CD4-positive, alpha-beta T cell treated with Interleukin-12 subunit alpha and Interleukin-12 subunit beta, for 1 hour (primary cell): ENCODE results near the gene SLC22A5.
"Not testable (repeated sequence)": the region's sequence is repeated elsewhere in the genome, so short reads cannot be mapped to it uniquely, and the experiment has no call there.

ENCODE experiments used
- DNase-seq: peaks from one replicate; pipeline ENCODE4 v3.0.0-alpha.2; 2020

Gene SLC22A5

DNA sequence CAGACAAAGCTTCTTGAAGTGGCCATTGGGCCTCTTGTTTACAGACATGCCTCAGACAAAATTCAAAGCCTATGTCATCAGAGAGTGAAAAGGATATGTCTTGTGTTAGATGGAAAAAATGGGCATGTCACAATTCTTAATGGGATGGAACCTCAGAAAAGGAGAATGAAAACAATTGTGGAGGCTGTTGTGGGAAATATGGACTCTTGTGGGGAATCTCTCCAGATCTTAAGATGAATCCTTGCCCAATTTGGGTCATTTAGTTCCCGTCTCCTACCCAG is 19.5 kb downstream of the SLC22A5 start:
- no peak for DNase-seq

DNA sequence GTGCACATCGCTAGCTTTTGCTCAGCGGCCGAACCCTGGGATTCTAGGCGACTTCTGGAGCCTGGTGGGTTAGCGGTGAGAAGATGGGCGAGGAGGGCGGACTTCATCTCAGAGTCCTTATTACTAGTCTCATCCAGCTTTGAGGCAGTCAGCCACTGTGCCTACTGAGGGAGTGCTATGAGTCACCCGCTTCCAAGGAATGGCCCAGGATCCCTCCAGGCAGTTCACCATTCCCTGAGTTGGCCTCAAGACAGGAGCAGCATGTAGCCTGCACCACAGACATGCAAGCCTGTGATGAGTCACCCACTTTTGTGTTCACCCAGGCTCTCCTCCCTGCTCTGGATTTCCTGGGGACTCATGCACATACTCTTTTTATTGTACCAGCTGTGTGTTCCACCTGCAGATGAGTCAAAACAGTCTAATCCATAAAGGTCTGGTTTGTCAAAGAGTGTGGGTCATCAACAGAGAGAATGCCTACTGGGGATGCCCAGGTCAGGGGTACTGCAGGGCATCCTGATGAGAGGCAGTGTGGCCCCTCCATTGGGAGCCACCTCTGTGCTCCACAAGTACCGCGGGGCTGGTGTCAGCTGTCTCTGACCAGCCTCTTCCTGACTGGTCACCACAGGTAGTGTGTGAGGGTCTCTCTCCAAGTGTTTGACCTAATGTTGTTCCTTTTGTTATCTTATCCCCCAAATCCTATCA is 20.2 kb downstream of the SLC22A5 start:
- no peak for DNase-seq

GRCh38 chr5:132391247-132391646 is 21.7 kb downstream of the SLC22A5 start:
- no peak for DNase-seq

GRCh38 chr5:132391870-132392269 is 22.4 kb downstream of the SLC22A5 start:
- DNase-seq, result no peak

- DNase-seq, result no peak
Measured at GRCh38 chr5:132392411-132392810, 22.9 kb downstream of the SLC22A5 start.

GRCh38 chr5:132392978-132393825 is 23.7 kb downstream of the SLC22A5 start:
- DNase-seq, result no peak

GRCh38 chr5:132394667-132395259 is 25.3 kb downstream of the SLC22A5 start:
- no peak for DNase-seq

DNA sequence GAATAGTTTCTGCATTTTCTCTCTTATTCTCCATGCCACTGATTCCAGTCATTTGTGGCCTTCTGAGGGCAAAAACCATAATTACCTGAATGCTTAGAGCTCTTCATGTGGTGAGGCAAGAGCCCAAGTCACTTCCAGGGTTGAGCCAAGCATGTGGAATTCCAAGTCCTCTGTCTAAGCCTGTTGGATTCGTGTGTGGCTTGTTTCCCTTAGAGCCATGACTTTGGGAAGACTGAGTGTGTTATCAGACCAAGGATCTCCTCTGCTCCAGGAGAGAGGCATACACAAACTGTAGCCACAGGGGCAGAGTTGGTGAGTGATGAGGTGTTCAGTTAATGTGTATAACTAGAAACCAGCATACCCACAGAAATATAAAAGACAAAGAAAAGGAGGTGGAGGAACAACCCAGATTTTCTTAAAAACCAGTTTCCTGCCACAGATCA is 27.1 kb downstream of the SLC22A5 start:
- DNase-seq, result no peak

GRCh38 chr5:132397224-132397623 is 27.7 kb downstream of the SLC22A5 start:
- DNase-seq, result no peak

DNA sequence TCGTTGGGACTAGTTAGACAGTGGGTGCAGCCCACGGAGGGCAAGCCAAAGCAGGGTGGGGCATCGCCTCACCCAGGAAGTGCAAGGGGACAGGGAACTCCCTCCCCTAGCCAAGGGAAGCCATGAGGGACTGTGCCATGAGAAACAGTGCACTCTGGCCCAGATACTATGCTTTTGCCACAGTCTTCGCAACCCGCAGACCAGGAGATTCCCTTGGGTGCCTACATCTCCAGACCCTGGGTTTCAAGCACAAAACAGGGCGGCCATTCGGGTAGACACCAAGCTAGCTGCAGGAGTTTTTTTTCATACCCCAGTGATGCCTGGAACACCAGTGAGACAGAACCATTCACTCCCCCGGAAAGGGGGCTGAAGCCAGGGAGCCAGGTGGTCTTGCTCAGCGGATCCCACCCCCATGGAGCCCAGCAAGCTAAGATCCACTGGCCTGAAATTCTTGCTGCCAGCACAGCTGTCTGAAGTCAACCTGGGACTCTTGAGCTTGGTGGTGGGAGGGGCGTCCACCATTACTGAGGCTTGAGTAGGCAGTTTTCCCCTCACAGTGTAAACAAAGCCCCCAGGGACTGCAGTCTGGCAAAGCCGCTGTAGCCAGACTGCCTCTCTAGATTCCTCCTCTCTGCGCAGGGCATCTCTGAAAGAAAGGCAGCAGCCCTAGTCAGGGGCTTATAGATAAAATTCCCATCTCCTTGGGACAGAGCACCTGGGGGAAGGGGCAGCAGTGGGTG is 28.6 kb downstream of the SLC22A5 start:
- not testable (repeated sequence) for DNase-seq

DNA sequence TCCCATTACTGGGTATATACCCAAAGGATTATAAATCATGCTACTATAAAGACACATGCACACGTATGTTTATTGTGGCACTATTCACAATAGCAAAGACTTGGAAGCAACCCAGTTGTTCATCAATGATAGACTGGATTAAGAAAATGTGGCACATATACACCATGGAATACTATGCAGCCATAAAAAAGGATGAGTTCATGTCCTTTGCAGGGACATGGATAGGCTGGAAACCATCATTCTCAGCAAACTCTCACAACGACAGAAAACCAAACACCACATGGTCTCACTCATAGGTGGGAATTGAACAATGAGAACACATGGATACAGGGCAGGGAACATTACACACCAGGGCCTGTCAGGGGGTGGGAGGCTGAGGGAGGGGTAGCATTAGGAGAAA is 34.5 kb downstream of the SLC22A5 start:
- DNase-seq, result not testable (repeated sequence)

GRCh38 chr5:132405646-132406045 is 36.1 kb downstream of the SLC22A5 start:
- no peak for DNase-seq

GRCh38 chr5:132406144-132406783 is 36.8 kb downstream of the SLC22A5 start:
- DNase-seq, result no peak

GRCh38 chr5:132407970-132408369 is 38.5 kb downstream of the SLC22A5 start:
- DNase-seq, result no peak

DNA sequence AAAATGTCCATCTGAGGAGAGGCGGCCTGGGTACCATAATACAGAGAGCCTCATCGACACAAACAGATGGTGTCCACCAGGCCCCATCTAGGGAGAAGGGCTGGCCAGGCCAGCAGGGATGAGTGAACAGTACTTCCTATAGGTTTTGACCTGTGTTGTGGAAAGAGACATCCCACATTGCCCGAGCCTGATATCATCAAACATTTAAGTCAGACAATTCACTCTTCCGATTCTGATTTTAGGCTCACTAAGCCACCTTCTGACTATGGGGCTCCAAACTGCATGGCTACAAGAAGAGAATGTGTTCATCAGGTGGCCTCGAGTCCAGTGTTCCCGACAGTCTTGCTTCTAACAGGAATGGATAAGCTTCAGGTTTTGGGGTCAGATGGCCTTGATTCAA is 38.9 kb downstream of the SLC22A5 start:
- DNase-seq, result no peak

- no peak for DNase-seq
Measured at GRCh38 chr5:132408965-132409364, 39.5 kb downstream of the SLC22A5 start.

GRCh38 chr5:132410451-132411303 is 41.2 kb downstream of the SLC22A5 start:
- DNase-seq, result peak; percentile 89

DNA sequence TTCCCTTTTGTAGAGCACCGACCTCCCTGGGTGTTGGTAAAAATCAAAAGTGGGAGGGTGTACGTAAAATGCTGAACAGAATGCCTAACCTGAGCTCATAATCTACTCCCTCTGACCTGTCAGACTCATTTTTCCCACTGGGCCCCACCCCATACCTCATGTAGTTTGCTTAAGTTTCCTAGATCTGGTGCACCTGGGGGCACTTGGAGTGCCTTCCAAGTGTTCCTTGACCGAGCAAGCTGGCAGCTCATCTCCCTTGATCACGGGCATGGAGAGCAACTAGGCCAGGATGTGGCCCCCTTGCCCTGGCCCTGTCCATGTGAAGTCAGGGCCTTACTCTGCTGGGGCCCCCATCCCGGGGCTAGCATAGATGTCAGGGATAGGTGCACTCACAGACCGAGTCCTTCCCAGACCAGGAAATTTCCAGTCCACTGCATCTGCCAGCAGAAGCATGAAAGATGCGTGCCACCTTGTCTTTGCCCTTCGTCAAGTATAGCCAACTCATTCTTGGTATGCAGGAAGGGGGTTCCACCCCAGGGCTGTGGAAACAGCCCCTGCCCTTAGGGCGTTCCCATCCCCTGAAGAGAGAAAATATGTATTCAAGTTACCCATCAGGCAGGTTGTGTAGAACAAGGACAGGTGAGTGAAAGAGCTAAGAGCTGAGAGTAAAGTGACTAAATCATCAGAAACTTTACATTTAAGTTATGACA is 41.9 kb downstream of the SLC22A5 start:
- peak; percentile 44 for DNase-seq

GRCh38 chr5:132413567-132413966 is 44.1 kb downstream of the SLC22A5 start:
- DNase-seq, result no peak

- no peak for DNase-seq
Measured at GRCh38 chr5:132414634-132415378, 45.3 kb downstream of the SLC22A5 start.
